Stimulated activated CD4-positive, alpha-beta T cell treated with anti-CD3 and anti-CD28 coated beads, Interleukin-4, amount 100 ng/mL, for 1 hour (primary cell): ENCODE results near the gene HMCES.
"Not testable (repeated sequence)": the region's sequence is repeated elsewhere in the genome, so short reads cannot be mapped to it uniquely, and the experiment has no call there.

Experiments used
- DNase-seq: peaks from one replicate; pipeline ENCODE4 v3.0.0-alpha.2; 2020

Gene HMCES

DNA sequence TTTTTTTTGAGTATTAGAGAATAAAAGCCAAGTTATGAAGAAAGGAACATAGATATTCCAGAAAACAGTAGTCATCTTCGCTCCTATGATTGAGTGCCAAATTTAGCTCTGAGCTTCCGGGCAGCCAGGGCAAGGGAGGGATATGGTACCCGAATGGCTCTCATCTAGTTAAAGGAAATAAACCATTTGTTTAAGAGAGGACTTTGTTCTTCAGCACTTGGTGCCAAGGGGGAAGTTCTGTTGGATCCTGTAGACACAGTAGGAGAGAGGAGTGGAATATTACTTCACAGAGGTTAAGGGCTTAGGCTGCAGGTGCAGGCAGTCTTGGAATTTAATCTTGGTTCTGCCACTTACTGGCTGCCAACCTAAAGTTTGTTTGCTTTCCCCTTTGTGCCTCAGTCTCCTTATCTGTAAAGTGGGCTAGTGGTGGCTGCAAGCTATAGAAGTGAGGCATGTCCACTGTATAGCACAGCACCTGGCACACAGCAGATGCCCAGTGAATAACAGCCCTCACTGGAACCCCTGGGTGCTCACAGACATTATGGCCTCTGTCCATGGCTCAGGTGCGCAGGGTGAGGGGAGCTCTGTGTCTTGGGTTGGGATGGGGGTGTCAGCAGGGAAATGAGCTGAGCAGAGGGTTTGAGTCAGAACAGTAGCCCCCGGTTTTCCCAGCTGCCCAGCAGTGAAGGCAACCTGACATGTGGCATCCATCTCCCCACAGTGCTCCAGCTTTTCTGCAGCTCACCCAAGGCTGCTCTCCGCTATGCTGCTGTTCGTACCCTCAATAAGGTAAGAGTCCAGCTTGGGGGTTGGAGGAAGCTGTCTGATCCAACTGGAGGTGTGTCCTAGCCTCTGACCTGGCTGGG is 18.8 kb upstream of the HMCES start:
- no peak for DNase-seq

- DNase-seq, result no peak
Measured at GRCh38 chr3:129260606-129261005, 18.1 kb upstream of the HMCES start.

GRCh38 chr3:129261894-129262293 is 16.8 kb upstream of the HMCES start:
- DNase-seq, result no peak

- DNase-seq, result no peak
Measured at GRCh38 chr3:129263161-129263910, 15.3 kb upstream of the HMCES start.

DNA sequence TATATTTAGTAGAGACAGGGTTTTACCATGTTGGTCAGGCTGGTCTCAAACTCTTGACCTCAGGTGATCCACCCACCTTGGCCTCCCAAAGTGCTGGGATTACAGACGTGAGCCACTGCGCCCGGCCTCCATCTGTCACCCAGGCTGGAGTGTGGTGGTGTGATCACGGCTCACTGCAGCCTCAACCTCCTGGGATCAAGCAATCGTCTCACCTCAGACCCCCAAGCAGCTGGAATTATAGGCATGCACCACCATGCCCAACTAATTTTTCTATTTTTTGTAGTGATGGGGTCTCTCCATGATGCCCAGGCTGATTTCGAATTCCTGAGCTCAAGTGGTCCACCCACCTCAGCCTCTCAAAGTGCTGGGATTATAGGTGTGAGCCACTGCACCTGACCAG is 13.7 kb upstream of the HMCES start:
- DNase-seq, result not testable (repeated sequence)

DNA sequence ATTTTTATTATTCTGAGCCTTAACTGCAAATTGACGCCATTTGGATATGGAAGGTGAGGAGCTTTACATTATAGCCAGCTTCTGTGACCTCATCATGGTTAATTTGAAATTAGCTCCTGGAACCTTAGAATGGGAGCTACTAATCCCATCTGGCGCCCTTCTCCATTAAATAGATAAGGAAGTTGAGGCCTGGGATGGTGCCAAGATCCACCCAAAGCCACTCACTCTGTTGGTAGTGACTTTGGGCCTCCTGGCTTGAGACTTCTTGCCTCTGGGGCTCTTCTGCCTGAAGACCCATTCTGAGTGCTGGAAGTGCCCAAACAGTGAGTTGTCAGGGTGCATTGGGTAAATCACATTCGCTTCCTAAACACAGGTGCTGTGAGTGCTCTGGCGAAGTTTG is 12.0 kb upstream of the HMCES start:
- no peak for DNase-seq

DNA sequence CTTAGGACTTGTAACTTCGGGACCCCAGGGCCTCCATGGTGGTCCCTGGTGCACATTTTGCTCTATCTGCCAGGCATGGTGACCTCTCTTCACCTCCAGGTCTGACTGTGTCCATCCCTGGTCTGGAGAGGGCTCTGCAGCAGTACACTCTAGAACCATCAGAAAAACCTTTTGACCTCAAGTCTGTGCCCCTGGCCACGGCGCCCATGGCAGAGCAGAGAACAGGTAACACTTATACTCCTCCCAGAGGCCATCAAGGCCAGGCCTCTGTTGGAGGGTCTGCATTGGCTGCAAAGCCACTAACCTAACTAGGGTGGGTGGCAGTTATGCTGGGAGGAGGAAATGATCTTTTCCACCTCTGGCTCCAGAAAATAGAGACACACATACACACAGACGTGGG is 10.3 kb upstream of the HMCES start:
- DNase-seq, result no peak

GRCh38 chr3:129271674-129272073 is 7.0 kb upstream of the HMCES start:
- DNase-seq, result no peak

GRCh38 chr3:129276385-129276784 is 2.3 kb upstream of the HMCES start:
- DNase-seq, result no peak

GRCh38 chr3:129277829-129278271 is 820 bp upstream of the HMCES start:
- no peak for DNase-seq

- peak; percentile 57 for DNase-seq
Measured at GRCh38 chr3:129278966-129279906, 566 bp downstream of the HMCES start.

- DNase-seq, result no peak
Measured at GRCh38 chr3:129280183-129280582, 1.5 kb downstream of the HMCES start.

DNA sequence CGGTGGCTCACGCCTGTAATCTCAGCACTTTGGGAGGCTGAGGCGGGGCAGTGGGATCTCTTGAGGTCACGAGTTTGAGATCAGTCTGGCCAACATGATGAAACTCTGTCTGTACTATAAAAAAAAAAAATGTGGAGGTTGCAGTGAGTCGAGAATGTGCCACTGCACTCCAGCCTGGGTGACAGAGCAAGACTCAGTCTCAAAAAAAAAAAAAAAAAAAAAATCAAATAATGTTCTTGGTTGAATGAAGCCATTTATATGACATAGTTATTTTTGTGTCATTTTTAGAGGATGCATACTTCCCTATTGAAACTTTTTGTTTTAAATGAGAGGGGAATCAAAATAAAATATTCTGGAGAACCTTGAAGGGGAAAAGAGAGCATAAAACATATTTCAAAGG is 3.1 kb downstream of the HMCES start:
- DNase-seq, result no peak

DNA sequence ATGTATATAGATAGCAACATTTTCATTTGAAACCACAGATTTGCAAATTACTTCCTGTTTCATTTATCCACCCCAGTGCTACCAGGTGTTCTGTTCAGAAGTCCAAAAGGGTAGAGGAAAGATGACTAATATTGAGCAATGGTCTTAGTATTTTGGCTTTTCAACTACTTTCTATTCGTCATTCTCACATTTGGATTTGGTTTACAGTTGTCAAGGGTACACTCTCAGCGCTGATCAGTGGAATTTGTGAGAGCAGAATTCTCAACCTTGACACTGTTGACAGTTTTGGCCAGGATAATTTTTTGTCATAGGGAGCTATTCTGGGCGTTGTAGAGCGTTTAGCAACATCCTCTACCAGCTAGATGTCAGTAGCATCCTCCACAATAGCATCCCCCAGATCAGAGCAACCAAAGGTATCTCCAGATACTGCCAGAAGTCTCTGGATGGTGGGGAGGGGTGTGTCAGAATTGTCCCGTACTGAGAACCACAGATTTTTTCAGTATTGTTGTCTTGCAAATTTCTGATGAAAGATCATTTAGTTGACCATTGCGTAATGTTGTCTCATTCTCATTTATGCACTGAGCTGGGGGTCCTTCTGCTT is 4.2 kb downstream of the HMCES start:
- no peak for DNase-seq

GRCh38 chr3:129286081-129286480 is 7.4 kb downstream of the HMCES start:
- no peak for DNase-seq

DNA sequence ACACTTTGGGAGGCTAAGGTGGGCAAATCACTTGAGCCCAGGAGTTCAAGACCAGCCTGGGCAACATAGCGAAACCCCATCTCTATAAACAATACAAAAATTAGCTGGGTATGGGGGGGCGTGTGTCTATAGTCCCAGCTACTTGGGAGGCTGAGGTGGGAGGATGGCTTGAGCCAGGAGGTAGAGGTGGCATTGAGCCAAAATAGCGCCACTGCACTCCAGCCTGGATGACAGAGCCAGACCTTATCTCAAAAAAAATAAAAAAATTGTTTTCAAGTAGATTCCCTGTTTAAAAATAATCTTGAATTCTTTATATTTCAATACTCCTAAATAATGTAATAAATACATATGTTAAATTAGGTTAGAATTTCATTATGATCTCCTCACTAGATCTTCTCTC is 9.8 kb downstream of the HMCES start:
- DNase-seq, result no peak

DNA sequence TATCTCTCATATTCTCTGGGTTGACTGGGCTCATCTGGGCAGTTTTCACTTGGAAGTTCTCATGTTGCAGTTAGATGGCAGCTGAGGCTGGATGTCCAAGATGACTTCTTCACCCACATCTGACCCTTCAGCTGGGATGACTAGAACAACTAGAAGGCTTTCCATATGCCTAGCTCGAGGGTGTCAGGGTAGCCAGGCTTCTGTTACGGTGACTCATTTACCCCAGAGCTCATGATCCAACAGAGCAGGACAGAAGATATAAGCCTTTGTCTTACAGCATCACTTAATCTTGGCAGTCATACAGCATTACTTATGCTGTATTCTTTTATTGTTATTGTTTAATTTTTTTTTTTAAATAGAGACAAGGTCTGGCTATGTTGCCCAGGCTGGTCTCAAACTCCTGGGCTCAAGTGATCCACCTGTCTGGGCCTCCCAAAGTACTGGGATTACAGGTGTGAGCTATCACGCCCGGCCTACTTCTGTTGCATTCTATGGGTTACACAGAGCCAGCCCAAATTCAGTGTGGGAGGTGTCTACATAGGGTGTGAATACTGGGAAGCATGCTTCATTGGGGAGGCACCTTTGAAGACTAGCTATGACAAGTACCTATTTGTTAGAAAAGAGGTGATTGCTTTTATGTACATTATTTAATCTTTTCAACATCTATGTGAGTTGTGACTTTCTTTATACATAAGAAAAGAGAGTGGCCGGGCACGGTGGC is 10.7 kb downstream of the HMCES start:
- no peak for DNase-seq

- DNase-seq, result no peak
Measured at GRCh38 chr3:129291236-129291886, 12.7 kb downstream of the HMCES start.

GRCh38 chr3:129295286-129295685 is 16.6 kb downstream of the HMCES start:
- DNase-seq, result no peak

DNA sequence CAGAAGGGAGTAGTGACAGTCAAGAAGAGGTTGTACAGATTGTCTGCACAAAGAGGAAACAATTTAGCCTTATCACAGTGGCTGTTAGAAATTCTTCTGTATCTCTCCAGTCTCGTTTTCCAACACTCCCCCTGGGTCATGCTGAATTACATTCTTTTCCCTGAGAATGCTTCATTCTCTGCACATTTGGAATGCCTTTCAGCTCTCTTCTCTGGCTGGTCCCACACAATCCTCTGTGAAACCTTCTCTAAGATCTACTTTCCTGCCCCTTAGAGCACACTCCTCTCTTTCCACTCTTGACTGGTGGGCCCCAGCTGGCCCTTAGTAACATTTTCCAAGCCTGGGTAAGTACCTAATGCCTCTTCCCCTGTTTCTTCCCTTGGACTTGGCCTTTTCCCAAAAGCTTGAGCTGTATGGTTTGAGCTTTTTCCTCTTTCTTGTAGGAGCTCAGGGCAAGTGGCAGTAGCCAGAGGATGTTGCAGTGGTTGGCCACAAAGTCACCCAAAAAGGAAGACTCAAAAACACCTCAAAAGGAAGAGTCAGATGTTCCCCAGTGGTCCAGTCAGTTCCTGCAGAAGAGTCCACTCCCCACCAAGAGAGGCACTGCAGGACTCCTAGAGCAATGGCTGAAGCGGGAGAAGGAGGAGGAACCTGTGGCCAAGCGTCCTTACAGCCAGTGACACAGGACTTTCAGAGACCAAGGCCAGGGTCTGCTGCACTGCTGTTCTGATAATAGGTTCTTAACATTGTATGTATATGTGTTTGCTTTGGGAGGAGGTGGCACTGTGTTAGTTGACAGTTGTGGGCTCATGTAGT is 25.7 kb downstream of the HMCES start:
- no peak for DNase-seq

GRCh38 chr3:129304962-129305222 is 26.2 kb downstream of the HMCES start:
- DNase-seq, result no peak
